PC-9 (cell line): ENCODE data around the gene ABCC3. TPM values are rescaled to one million over a fixed set of nuclear protein-coding genes. Genes with fewer than 3 reads are reported as not detected.

Experiments
- BruUV-seq: library from RNA; stranded (reverse); fragments of 400-500 nt; replicated peaks from 2 replicates; lab custom pipeline; 2021; lab: Mats Ljungman, UMichigan
- CTCF ChIA-PET: fragments of 300-600 bp; sonication (Branson Sonifier 250); formaldehyde crosslinking; loops from one replicate; lab custom pipeline; 2022; ENCODE audit warnings: antibody characterized with exemption; lab: Charles Lee
- POLR2A ChIA-PET: fragments of 300-600 bp; sonication (Branson Sonifier 250); formaldehyde crosslinking; loops from one replicate; lab custom pipeline; 2022; ENCODE audit warnings: antibody characterized with exemption; ENCODE audit not compliant: unreplicated experiment; lab: Charles Lee
- DNase-seq, 2 experiments: peaks; one replicate each; pipeline versions ENCODE4 v3.0.0 to v3.0.0-alpha.2; 2015 to 2022; ENCODE audit warnings: mixed read lengths in 1 of 2
- H2AFZ ChIP-seq: fragments of 200-600 bp; sonication (generic); 2 replicates; pipeline ENCODE4 v1.8.1; 2017; ENCODE audit warnings: antibody characterized with exemption
- H3F3A ChIP-seq: fragments of 200-600 bp; sonication (generic); 2 replicates; pipeline ENCODE4 v1.8.1; 2017; ENCODE audit warnings: antibody characterized with exemption, mild to moderate bottlenecking, low read depth; ENCODE audit not compliant: insufficient read depth
- H3K27ac ChIP-seq: fragments of 200-600 bp; sonication (generic); 2 replicates; pipeline ENCODE4 v1.6.1; 2016; ENCODE audit warnings: mixed run types
- H3K27me3 ChIP-seq: fragments of 200-600 bp; sonication (generic); 2 replicates; pipeline ENCODE4 v1.6.1; 2016; ENCODE audit warnings: low read depth, mixed run types; ENCODE audit not compliant: insufficient read depth
- H3K36me3 ChIP-seq: fragments of 200-600 bp; sonication (generic); 2 replicates; pipeline ENCODE4 v1.6.1; 2016; ENCODE audit warnings: low read depth, mixed run types
- H3K4me1 ChIP-seq: fragments of 200-600 bp; sonication (generic); replicated peaks from 2 replicates; pipeline ENCODE4 v1.6.1; 2016; ENCODE audit warnings: mixed run types; ENCODE audit not compliant: insufficient read depth
- H3K4me2 ChIP-seq: fragments of 200-600 bp; sonication (generic); 2 replicates; pipeline ENCODE4 v1.6.1; 2017; ENCODE audit warnings: mixed run types
- H3K4me3 ChIP-seq: fragments of 200-600 bp; sonication (generic); 2 replicates; pipeline ENCODE4 v1.6.1; 2016; ENCODE audit warnings: mixed run types
- H3K79me2 ChIP-seq: fragments of 200-600 bp; sonication (generic); 2 replicates; pipeline ENCODE4 v1.6.1; 2017; ENCODE audit warnings: low read depth, mixed run types
- H3K9me2 ChIP-seq: fragments of 200-600 bp; sonication (generic); 2 replicates; pipeline ENCODE4 v1.8.1; 2017; ENCODE audit warnings: mild to moderate bottlenecking; ENCODE audit not compliant: insufficient read depth
- H3K9me3 ChIP-seq: fragments of 200-600 bp; sonication (generic); 2 replicates; pipeline ENCODE4 v1.8.1; 2016; ENCODE audit warnings: low read depth; ENCODE audit not compliant: insufficient read depth
- H4K20me1 ChIP-seq: fragments of 200-600 bp; sonication (generic); 2 replicates; pipeline ENCODE4 v1.8.1; 2017; ENCODE audit not compliant: insufficient read depth
- EZH2 ChIP-seq: fragments of 200-600 bp; sonication (generic); IDR thresholded peaks from 2 replicates; pipeline ENCODE4 v1.8.0; 2017; ENCODE audit warnings: antibody characterized with exemption, low read depth
- intact Hi-C: fragments of 100-400 bp; cut with micrococcal nuclease; formaldehyde crosslinking; loops from one replicate; pipeline ENCODE4 v1.10.0; 2022; ENCODE audit not compliant: unreplicated experiment
- total RNA-seq: library from RNA; stranded (reverse); gene quantifications from 2 replicates; pipeline ENCODE4 v1.2.3, GENCODE V29; 2021
- TF ChIP-seq, protein P1 (sequence below): fragments of 200-600 bp; sonication (generic); conservative IDR thresholded peaks from 2 replicates; pipeline ENCODE4 v1.6.1; 2017; ENCODE audit warnings: mixed run types, antibody characterized with exemption, mild to moderate bottlenecking, moderate library complexity

Gene ABCC3
- total RNA-seq, 1 experiment from 2014 or later: 221 TPM

DNA sequence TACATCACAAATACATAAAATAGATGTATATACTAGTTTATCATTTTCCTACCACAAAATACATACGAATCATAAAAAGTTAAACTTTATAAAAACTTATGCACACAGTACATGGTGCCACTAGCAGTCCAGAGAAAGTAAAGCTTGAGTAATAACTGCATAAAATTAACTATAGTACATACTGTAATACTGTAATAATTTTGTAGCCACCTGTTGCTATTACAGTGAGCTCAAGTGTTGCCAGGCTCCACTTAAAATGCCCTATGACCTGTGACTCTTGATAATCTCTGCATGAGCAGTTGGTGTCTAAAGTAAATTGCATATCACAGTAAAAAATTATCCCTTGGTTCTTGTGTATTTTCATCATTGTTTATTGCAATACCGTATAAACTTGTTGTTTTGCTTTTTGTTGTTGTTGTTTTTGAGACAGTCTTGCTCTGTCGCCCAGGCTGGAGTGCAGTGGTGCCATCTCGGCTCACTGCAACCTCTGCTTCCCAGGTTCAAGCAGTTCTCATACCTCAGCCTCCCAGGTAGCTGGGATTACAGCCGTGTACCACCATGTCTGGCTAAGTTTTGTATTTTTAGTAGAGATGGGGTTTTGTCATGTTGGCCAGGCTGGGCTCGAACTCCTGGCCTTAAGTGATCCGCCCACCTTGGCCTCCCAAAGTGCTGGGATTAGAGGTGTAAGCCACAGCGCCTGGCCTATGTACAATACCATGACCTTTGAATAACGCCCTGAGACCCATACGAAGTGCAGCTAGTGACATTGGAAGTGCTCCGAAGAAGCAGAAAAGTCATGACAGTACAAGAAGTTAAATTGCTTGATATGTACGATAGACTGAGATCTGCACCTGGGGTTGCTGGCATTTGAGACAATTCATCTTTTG lies 91.3 kb downstream of the ABCC3 start:
- H3K79me2 ChIP-seq: peaks cover 100% of the 10 kb centered on the region
- no peaks in the 10 kb centered on the region for H3K9me2 ChIP-seq
- ChIA-PET POLR2A (no interaction called here), CTCF (no interaction called here)
- DNase-seq: no peak
- no peaks in the 10 kb centered on the region for H3K27me3 ChIP-seq
- no peaks in the 10 kb centered on the region for H3K9me3 ChIP-seq
- no peak overlapping the region for H3K4me2 ChIP-seq
- peaks cover 39% of the 10 kb centered on the region for H3F3A ChIP-seq
- peaks cover 99% of the 10 kb centered on the region for H4K20me1 ChIP-seq
- peaks cover 18% of the 10 kb centered on the region for H3K36me3 ChIP-seq
- no peak overlapping the region for H3K27ac ChIP-seq
- BruUV-seq: no TSS peak
- H3K4me3 ChIP-seq: no peak overlapping the region
- TF ChIP-seq, protein P1, sequence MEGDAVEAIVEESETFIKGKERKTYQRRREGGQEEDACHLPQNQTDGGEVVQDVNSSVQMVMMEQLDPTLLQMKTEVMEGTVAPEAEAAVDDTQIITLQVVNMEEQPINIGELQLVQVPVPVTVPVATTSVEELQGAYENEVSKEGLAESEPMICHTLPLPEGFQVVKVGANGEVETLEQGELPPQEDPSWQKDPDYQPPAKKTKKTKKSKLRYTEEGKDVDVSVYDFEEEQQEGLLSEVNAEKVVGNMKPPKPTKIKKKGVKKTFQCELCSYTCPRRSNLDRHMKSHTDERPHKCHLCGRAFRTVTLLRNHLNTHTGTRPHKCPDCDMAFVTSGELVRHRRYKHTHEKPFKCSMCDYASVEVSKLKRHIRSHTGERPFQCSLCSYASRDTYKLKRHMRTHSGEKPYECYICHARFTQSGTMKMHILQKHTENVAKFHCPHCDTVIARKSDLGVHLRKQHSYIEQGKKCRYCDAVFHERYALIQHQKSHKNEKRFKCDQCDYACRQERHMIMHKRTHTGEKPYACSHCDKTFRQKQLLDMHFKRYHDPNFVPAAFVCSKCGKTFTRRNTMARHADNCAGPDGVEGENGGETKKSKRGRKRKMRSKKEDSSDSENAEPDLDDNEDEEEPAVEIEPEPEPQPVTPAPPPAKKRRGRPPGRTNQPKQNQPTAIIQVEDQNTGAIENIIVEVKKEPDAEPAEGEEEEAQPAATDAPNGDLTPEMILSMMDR: no peak
- no peak for TF ChIP-seq EZH2
- intact Hi-C loops: no loop called here
- peaks cover 44% of the 10 kb centered on the region for H3K4me1 ChIP-seq
- H2AFZ ChIP-seq: no peak overlapping the region

DNA sequence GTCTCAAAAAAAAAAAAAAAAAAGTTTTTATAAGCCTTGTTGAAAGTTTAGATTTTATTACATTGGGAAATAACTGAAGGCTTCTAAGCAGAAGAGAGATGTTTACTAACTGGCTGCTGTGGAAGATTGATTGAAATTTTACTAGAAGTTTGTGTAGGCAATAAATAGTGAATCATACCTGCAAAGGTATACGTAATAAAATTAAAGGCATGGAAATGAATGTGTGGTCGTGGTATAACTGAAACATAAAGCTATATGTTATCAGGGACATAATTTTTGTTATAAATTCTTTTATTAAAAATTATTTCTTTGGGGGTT lies 93.4 kb downstream of the ABCC3 start:
- POLR2A ChIA-PET: no interaction called here
- H3K9me3 ChIP-seq: no peaks in the 10 kb centered on the region
- no peak overlapping the region for H3K4me3 ChIP-seq
- TF ChIP-seq EZH2: no peak
- TF ChIP-seq, protein P1: no peak
- H3K4me1 ChIP-seq: peaks cover 24% of the 10 kb centered on the region
- no TSS peak for BruUV-seq
- no peaks in the 10 kb centered on the region for H3K9me2 ChIP-seq
- peaks cover 14% of the 10 kb centered on the region for H3K36me3 ChIP-seq
- DNase-seq: no peak
- H3K4me2 ChIP-seq: no peak overlapping the region
- peaks cover 99% of the 10 kb centered on the region for H4K20me1 ChIP-seq
- no peak overlapping the region for H3K27ac ChIP-seq
- CTCF ChIA-PET: no interaction called here
- intact Hi-C loops: no loop called here
- H3K27me3 ChIP-seq: no peaks in the 10 kb centered on the region
- peaks cover 59% of the 10 kb centered on the region for H3F3A ChIP-seq
- peaks cover 100% of the 10 kb centered on the region for H3K79me2 ChIP-seq
- no peak overlapping the region for H2AFZ ChIP-seq

DNA sequence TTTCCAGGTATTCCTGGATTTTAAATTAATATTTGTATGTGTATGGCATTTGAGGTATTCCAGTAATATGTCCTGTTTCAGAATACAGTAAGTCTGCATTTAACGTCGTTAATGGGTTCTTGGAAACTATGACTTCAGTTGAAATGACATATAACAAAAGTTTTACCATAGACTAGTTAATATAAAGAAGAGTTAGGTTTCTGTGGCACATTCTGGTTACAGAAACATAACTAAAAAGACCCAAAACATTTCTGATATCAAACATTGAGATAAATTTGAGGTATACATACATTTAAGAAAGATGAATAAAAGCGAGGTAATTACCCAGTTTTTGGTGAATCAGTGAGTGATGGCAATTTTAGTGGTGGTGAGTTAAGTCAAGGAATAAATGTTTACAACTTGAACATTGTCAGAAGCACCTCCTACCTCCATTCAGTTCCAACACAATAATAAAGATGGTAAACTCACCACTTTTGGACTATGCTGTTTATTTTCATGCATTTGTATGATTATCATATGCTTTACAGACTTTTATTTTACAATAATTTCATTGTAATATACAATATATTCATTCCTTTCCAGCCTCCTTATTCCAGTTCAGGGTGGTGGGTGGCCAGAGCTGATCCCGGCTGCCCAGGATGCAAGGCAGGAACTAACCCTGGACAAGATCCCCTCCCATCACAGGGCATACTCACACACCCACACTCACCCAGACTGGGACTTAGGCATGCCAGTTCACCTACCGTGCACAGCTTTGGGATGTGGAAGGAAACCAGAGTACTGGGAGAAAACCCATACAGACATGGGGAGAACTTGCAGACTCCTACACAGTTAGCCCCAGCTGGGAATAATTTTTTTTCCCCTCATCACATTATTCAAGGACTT lies 94.4 kb downstream of the ABCC3 start:
- TF ChIP-seq EZH2: no peak
- TF ChIP-seq, protein P1: no peak
- Histone ChIP-seq H3K9me2 (no peaks in the 10 kb centered on the region), H3K36me3 (peaks cover 14% of the 10 kb centered on the region), H2AFZ (no peak overlapping the region), H3K9me3 (no peaks in the 10 kb centered on the region), H3K27ac (no peak overlapping the region), H4K20me1 (peaks cover 99% of the 10 kb centered on the region), H3K4me2 (no peak overlapping the region), H3K4me3 (no peak overlapping the region), H3K4me1 (peaks cover 15% of the 10 kb centered on the region), H3K27me3 (no peaks in the 10 kb centered on the region), H3F3A (peaks cover 61% of the 10 kb centered on the region), H3K79me2 (peaks cover 100% of the 10 kb centered on the region)
- intact Hi-C loops: no loop called here
- CTCF ChIA-PET: no interaction called here
- no peak for DNase-seq
- no TSS peak for BruUV-seq
- POLR2A ChIA-PET: no interaction called here
